ENCODE measurements around the gene LTB.
A peak's percentile ranks its signal among the peaks of the same experiment; 100 is the strongest.
"Not testable (repeated sequence)": the region's sequence is repeated elsewhere in the genome, so short reads cannot be mapped to it uniquely, and the experiment has no call there.

Gene LTB

DNA sequence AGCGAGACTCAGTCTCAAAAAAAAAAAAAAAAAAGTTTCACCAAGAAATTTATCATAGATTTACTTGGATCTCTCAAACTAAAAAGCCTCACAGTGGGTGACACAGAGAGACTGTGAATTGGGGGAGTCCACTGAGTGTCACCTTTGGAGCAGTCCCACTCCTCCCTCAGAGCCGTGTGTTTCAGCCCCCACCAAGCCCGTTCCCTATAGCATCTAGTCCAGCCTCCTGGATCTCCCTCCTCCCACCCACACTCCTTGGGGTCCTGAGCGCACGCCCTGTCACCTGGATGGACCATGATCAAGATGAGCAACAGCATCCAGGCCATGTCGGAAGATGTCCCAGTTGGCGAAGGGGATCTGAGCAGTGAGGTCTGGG, 10.2 kb upstream of the LTB start:
- Histone ChIP-seq H3K27me3 (replicated peaks; ENCODE audit: control insufficient read depth, insufficient read depth, low read length) (no peaks in the 10 kb centered on the region), H3K4me1 (ENCODE audit: control insufficient read depth, insufficient read depth, low read length) (no peaks in the 10 kb centered on the region), H3K36me3 (ENCODE audit: control insufficient read depth, insufficient read depth, low read length, severe bottlenecking) (no peaks in the 10 kb centered on the region), H3K9me3 (ENCODE audit: control insufficient read depth, low read length) (no peaks in the 10 kb centered on the region), H3K4me3 (ENCODE audit: low read length) (no peak overlapping the region), H3K9ac (ENCODE audit: low read length) (no peak overlapping the region)
- DNase-seq (ENCODE audit: low read depth) = no peak

DNA sequence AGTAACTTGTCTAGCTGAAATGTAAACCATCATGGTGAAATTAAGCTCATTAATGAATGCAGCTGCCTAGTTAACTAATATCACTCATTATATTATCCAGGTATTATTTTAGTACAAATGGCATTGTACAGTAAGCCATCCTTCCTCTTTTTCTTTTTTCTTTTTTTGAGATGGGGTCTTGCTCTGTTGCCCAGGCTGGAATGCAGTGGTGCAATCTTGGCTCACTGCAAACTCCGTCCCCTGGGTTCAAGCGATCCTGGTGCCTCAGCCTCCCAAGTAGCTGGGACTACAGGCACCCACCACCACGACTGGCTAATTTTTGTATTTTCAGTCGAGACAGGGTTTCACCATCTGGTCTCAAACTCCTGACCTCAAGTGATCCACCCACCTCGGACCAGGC, 8.5 kb upstream of the LTB start:
- not testable (repeated sequence) for DNase-seq (ENCODE audit: low read depth); H3K4me1 ChIP-seq (ENCODE audit: control insufficient read depth, insufficient read depth, low read length); H3K27me3 ChIP-seq (replicated peaks; ENCODE audit: control insufficient read depth, insufficient read depth, low read length); H3K9me3 ChIP-seq (ENCODE audit: control insufficient read depth, low read length); H3K9ac ChIP-seq (ENCODE audit: low read length); H3K4me3 ChIP-seq (ENCODE audit: low read length); H3K36me3 ChIP-seq (ENCODE audit: control insufficient read depth, insufficient read depth, low read length, severe bottlenecking)

DNA sequence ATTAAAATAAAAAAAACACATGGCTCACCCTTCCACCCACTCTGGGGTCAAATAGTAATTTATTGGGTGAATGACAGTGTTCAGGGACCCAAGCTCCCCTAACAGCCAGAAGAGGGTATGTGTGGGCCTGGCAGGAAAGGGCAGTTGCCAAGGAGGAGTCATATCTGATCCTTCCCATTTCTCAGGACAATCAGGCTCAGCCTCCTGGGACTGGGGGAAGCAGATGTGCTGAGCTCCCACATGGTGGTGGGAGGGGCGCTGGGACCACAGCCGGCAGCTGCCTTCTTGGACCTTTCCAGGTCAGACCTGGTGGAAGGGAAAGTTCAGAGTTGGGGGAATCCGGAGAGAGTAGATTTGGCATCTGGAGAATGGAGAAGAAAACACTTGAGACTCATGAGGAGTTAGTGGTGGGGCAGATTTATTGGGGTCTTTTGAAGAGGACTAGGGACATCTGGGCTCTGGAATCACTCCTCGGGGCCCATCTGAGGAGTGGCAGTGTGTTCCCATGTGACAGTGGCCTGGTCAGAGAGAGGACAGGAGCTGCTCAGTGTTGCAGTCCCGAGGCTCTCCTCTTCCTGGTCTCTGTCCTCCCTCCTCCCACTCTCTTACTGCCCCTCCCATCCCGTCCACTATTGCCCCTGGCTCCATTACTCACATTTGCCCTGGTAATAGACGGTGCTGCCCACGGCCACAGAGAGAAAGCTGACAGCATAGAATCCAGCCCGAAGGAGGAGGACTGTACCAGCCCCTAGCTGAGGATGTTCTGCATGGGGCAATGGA, 6.8 kb upstream of the LTB start:
- no peaks in the 10 kb centered on the region for H3K4me1 ChIP-seq (ENCODE audit: control insufficient read depth, insufficient read depth, low read length)
- H3K36me3 ChIP-seq (ENCODE audit: control insufficient read depth, insufficient read depth, low read length, severe bottlenecking) = no peaks in the 10 kb centered on the region
- no peak overlapping the region for H3K9ac ChIP-seq (ENCODE audit: low read length)
- H3K4me3 ChIP-seq (ENCODE audit: low read length) = no peak overlapping the region
- DNase-seq (ENCODE audit: low read depth) = no peak
- no peaks in the 10 kb centered on the region for H3K9me3 ChIP-seq (ENCODE audit: control insufficient read depth, low read length)
- no peaks in the 10 kb centered on the region for H3K27me3 ChIP-seq (replicated peaks; ENCODE audit: control insufficient read depth, insufficient read depth, low read length)

DNA sequence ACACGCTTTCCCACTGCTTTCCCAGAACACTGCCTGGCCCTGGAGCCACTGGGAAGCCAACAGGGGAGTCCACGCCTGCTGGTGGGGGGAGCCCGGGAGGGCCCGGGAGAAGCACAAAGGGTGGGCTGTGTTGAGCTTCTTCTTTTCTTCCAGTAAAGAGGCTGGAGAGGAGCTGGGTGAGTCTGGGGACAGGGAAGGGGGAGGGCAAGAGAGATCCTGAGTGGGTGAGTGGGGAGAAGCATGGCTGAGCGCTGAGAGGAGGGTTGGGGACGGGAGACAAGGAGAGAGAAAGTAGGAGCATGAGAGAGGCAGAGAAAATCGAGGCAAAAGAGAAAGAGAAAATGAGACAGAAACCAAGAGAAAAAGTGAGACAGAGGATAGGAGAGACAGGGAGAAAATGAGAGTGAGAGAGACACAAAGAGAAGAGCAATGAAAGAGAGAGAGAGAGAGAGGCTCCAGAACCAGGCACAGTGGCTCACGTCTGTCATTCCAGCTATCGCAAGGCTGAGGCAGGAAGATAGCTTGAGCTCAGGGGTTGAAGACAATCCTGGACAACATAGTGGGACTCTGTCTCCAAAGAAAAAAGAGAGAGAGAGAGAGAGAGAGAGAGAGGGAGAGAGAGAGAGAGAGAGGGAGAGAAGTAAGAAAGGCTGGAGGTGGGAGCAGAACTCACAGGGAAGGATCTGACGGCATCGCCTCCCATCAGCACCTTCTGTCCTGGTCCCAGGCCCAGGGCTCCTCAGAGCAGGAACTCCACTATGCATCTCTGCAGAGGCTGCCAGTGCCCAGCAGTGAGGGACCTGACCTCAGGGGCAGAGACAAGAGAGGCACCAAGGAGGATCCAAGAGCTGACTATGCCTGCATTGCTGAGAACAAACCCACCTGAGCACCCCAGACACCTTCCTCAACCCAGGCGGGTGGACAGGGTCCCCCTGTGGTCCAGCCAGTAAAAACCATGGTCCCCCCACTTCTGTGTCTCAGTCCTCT, 5.9 kb upstream of the LTB start:
- Histone ChIP-seq H3K9me3 (ENCODE audit: control insufficient read depth, low read length) (no peaks in the 10 kb centered on the region), H3K4me1 (ENCODE audit: control insufficient read depth, insufficient read depth, low read length) (no peaks in the 10 kb centered on the region), H3K27me3 (replicated peaks; ENCODE audit: control insufficient read depth, insufficient read depth, low read length) (no peaks in the 10 kb centered on the region), H3K4me3 (ENCODE audit: low read length) (no peak overlapping the region), H3K9ac (ENCODE audit: low read length) (no peak overlapping the region), H3K36me3 (ENCODE audit: control insufficient read depth, insufficient read depth, low read length, severe bottlenecking) (no peaks in the 10 kb centered on the region)
- DNase-seq (ENCODE audit: low read depth) = no peak

DNA sequence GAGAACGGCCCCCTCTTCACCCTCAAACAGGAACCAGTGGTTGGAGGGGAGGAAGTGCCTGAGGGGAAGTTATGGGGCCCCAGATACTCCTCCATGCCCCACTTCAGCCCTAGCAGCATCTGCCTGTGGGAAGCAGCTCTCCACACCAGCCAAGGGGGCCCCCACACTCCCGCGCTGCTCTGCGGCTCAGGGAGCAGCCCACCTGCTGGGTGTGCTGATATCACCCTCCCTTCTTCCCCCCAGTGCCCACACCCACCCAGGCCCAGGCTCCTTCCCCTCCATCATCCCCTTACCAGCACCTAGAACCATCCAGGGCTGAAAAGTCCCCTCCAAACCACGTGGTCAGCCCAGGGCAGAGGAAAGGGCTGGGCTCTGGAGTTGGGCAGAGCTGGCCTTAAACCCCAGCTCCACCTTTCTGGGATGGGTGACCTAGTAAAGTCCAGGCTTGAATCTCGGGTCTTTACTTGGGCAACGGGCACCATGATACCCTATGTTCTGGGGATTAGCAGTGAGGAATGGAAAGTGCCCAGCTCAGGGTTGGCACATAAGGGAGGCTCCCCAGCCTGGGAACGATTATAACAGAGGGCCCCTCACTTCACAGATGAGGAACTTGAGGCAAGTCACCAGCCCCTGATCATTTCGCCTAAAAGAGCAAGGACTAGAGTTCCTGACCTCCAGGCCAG, 4.5 kb upstream of the LTB start:
- no peak overlapping the region for H3K9ac ChIP-seq (ENCODE audit: low read length)
- peaks cover 2% of the 10 kb centered on the region for H3K4me1 ChIP-seq (ENCODE audit: control insufficient read depth, insufficient read depth, low read length)
- H3K36me3 ChIP-seq (ENCODE audit: control insufficient read depth, insufficient read depth, low read length, severe bottlenecking) = no peaks in the 10 kb centered on the region

GRCh38 chr6:31586008-31586407, 3.8 kb upstream of the LTB start, which contains the start of gene LST1:
TSS of gene LST1 (plus strand) at chr6:31586277. CDS start at chr6:31587300, 1,023 bp downstream.
- no peak for DNase-seq (ENCODE audit: low read depth)
- no peaks in the 10 kb centered on the region for H3K36me3 ChIP-seq (ENCODE audit: control insufficient read depth, insufficient read depth, low read length, severe bottlenecking)
- H3K27me3 ChIP-seq (replicated peaks; ENCODE audit: control insufficient read depth, insufficient read depth, low read length) = no peaks in the 10 kb centered on the region

More for the DNA sequence above, 4.5 kb upstream of the LTB start:
- H3K4me3 ChIP-seq (ENCODE audit: low read length) = no peak overlapping the region
- no peak for DNase-seq (ENCODE audit: low read depth)
- no peaks in the 10 kb centered on the region for H3K27me3 ChIP-seq (replicated peaks; ENCODE audit: control insufficient read depth, insufficient read depth, low read length)
- no peaks in the 10 kb centered on the region for H3K9me3 ChIP-seq (ENCODE audit: control insufficient read depth, low read length)

DNA sequence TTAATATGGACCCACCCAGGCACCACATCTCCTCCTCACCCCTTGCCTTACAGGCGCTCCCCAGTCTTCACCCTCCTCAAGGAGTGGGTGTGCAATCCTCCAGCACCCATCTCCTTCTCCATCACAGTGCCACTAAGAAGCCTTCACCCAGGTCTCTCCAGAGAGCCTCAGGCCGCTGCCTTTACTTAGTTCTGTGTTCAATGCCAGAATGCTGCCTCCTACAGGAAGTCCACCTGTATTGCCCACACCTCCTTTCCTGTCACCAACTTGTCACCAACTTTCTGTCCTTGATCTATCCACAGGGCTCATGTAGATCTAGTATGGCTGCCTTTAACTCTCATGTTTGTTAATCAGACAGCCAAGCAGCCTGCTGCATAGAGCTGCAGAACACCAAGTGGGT, 3.3 kb upstream of the LTB start:
- H3K9me3 ChIP-seq (ENCODE audit: control insufficient read depth, low read length) = no peaks in the 10 kb centered on the region
- no peak overlapping the region for H3K4me3 ChIP-seq (ENCODE audit: low read length)
- no peaks in the 10 kb centered on the region for H3K36me3 ChIP-seq (ENCODE audit: control insufficient read depth, insufficient read depth, low read length, severe bottlenecking)
- DNase-seq (ENCODE audit: low read depth) = no peak
- no peak overlapping the region for H3K9ac ChIP-seq (ENCODE audit: low read length)
- no peaks in the 10 kb centered on the region for H3K27me3 ChIP-seq (replicated peaks; ENCODE audit: control insufficient read depth, insufficient read depth, low read length)
- peaks cover 8% of the 10 kb centered on the region for H3K4me1 ChIP-seq (ENCODE audit: control insufficient read depth, insufficient read depth, low read length)

More at GRCh38 chr6:31586008-31586407, 3.8 kb upstream of the LTB start, which contains the start of gene LST1:
- Histone ChIP-seq H3K4me3 (ENCODE audit: low read length) (no peak within 1 kb of the TSS), H3K9ac (ENCODE audit: low read length) (no peak within 1 kb of the TSS), H3K4me1 (ENCODE audit: control insufficient read depth, insufficient read depth, low read length) (peaks cover 6% of the 10 kb centered on the region), H3K9me3 (ENCODE audit: control insufficient read depth, low read length) (no peaks in the 10 kb centered on the region)

DNA sequence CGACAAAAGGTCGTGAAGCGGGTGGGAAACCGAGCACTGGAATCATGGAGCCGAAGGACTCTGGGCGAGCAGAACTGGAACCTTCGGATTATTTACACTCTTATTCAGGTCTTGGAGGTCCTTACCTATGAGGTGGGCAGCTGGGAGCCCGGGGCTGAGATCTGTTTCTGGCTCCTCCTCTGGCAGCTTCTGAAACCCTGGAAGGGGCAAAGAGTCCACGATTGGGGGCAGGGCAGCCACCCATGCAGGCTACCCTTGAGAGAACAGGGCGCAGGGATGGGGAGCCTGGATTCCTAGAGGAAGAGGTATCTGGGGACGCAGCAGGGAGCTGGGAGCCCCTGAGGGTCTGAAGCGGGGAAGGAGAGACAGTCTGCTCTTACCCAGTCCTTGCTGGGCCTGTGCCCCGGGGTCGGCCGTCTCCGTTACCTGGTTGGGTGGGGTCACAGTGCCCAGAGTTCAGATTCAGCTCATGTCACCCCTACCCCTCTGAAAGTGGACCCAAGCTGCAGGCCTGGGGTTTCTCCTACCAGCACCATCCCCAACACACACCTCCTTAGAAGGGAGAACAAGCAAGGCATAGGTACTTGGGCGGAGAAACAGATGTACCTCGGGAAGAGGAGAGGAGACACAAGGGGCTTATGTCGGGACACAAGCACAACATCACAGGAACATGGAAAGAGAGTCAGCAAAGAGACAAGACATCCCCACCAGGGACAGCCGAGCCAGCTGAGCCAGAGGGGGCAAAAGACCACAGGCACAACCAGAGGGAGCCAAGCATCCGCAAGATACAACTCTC, 592 bp downstream of the LTB start:
- Histone ChIP-seq H3K27me3 (replicated peaks; ENCODE audit: control insufficient read depth, insufficient read depth, low read length) (no peaks in the 10 kb centered on the region), H3K4me3 (ENCODE audit: low read length) (peak overlapping the region; percentile 96), H3K9me3 (ENCODE audit: control insufficient read depth, low read length) (no peaks in the 10 kb centered on the region), H3K4me1 (ENCODE audit: control insufficient read depth, insufficient read depth, low read length) (peaks cover 10% of the 10 kb centered on the region), H3K36me3 (ENCODE audit: control insufficient read depth, insufficient read depth, low read length, severe bottlenecking) (no peaks in the 10 kb centered on the region), H3K9ac (ENCODE audit: low read length) (peak overlapping the region; percentile 96)
- no peak for DNase-seq (ENCODE audit: low read depth)

- Histone ChIP-seq H3K27me3 (replicated peaks; ENCODE audit: control insufficient read depth, insufficient read depth, low read length) (peaks cover 4% of the 10 kb centered on the region), H3K4me1 (ENCODE audit: control insufficient read depth, insufficient read depth, low read length) (peaks cover 10% of the 10 kb centered on the region), H3K4me3 (ENCODE audit: low read length) (peak overlapping the region; percentile 96), H3K9me3 (ENCODE audit: control insufficient read depth, low read length) (no peaks in the 10 kb centered on the region), H3K9ac (ENCODE audit: low read length) (peak overlapping the region; percentile 96), H3K36me3 (ENCODE audit: control insufficient read depth, insufficient read depth, low read length, severe bottlenecking) (no peaks in the 10 kb centered on the region)
- peak; percentile 93 for DNase-seq (ENCODE audit: low read depth)
Observed at GRCh38 chr6:31580807-31581433, 1.3 kb downstream of the LTB start.

GRCh38 chr6:31580438-31580740, 1.8 kb downstream of the LTB start:
- peaks cover 11% of the 10 kb centered on the region for H3K4me1 ChIP-seq (ENCODE audit: control insufficient read depth, insufficient read depth, low read length)
- H3K4me3 ChIP-seq (ENCODE audit: low read length) = peak overlapping the region; percentile 96
- peak overlapping the region; percentile 96 for H3K9ac ChIP-seq (ENCODE audit: low read length)
- H3K36me3 ChIP-seq (ENCODE audit: control insufficient read depth, insufficient read depth, low read length, severe bottlenecking) = no peaks in the 10 kb centered on the region
- peaks cover 4% of the 10 kb centered on the region for H3K27me3 ChIP-seq (replicated peaks; ENCODE audit: control insufficient read depth, insufficient read depth, low read length)
- no peaks in the 10 kb centered on the region for H3K9me3 ChIP-seq (ENCODE audit: control insufficient read depth, low read length)
- no peak for DNase-seq (ENCODE audit: low read depth)
